B cell (primary cell): Measurements from ENCODE around the gene FRZB. TPM values are rescaled to one million over a fixed set of nuclear protein-coding genes. Genes with fewer than 3 reads are reported as not detected.

Source experiments
- ATAC-seq: fragments of 200-7000 bp; cut with Tn5 transposase; one replicate; pipeline ENCODE4 v1.10.0; 2021; ENCODE audit warnings: low read depth, mild to moderate bottlenecking, moderate number of reproducible peaks, moderate library complexity
- CTCF ChIA-PET: fragments of 350-600 bp; sonication (Branson Sonifier 250); formaldehyde crosslinking; loops from one replicate; lab custom pipeline; 2021; ENCODE audit warnings: antibody characterized with exemption, inconsistent platforms; lab: Charles Lee
- POLR2A ChIA-PET: fragments of 350-600 bp; sonication (Branson Sonifier 250); formaldehyde crosslinking; loops from one replicate; lab custom pipeline; 2021; ENCODE audit warnings: antibody characterized with exemption; lab: Charles Lee
- DNase-seq: peaks from one replicate; pipeline ENCODE4 v3.0.0; 2013
- H2AFZ ChIP-seq: 2 replicates; pipeline ENCODE4 v1.6.1; 2012; ENCODE audit warnings: mild to moderate bottlenecking, low read depth, low read length; ENCODE audit not compliant: insufficient read depth, poor library complexity, severe bottlenecking
- H3K27ac ChIP-seq, 2 donors: 1 replicate in 1 of 2; 2 replicates in 1 of 2; pipeline ENCODE4 v1.5.1; 2012 to 2013; ENCODE audit warnings: low read length in 2 of 2, mild to moderate bottlenecking in 2 of 2, moderate library complexity in 1 of 2
- H3K27me3 ChIP-seq, 4 experiments: fragments of 200-600 bp in 1 of 4; sonication (generic) in 1 of 4; replicated peaks in 1 of 4; 1 replicate in 2 of 4; 2 replicates in 2 of 4; pipeline versions ENCODE4 v1.6.1 to v1.7.0; 2013 to 2016; ENCODE audit warnings: low read length in 3 of 4, mild to moderate bottlenecking in 2 of 4, mixed read lengths in 1 of 4, moderate library complexity in 1 of 4; ENCODE audit not compliant: insufficient read depth in 4 of 4, control insufficient read depth in 3 of 4; ENCODE audit errors: control extremely low read depth in 1 of 4
- H3K36me3 ChIP-seq, 2 experiments: replicated peaks in 1 of 2; 1 replicate in 1 of 2; 2 replicates in 1 of 2; pipeline versions ENCODE4 v1.6.1 to v1.7.1; 2013; ENCODE audit warnings: low read length in 1 of 2; ENCODE audit not compliant: insufficient read depth in 2 of 2, control insufficient read depth in 1 of 2; ENCODE audit errors: control extremely low read depth in 1 of 2, extremely low read depth in 1 of 2
- H3K4me1 ChIP-seq, 2 donors: fragments of 200-600 bp in 1 of 2; sonication (generic) in 1 of 2; 1 replicate in 1 of 2; 2 replicates in 1 of 2; pipeline versions ENCODE4 v1.5.1 to v1.6.1; 2013 to 2017; ENCODE audit warnings: low read length in 2 of 2; ENCODE audit not compliant: control insufficient read depth in 2 of 2, insufficient read depth in 2 of 2
- H3K4me2 ChIP-seq: replicated peaks from 2 replicates; pipeline ENCODE3; 2012; ENCODE audit warnings: mild to moderate bottlenecking, low read depth, low read length; ENCODE audit not compliant: poor library complexity, severe bottlenecking
- H3K4me3 ChIP-seq, 5 experiments: fragments of 200-600 bp in 1 of 5; sonication (generic) in 1 of 5; 1 replicate in 3 of 5; 2 replicates in 2 of 5; pipeline versions ENCODE4 v1.5.1 to v1.7.0; 2011 to 2016; ENCODE audit warnings: low read length in 4 of 5, mild to moderate bottlenecking in 4 of 5, low read depth in 2 of 5, control low read depth in 1 of 5, moderate library complexity in 1 of 5; ENCODE audit not compliant: insufficient read depth in 1 of 5; ENCODE audit errors: control extremely low read depth in 1 of 5, extremely low read depth in 1 of 5
- H3K79me2 ChIP-seq: fragments of 200-600 bp; sonication (generic); one replicate; pipeline ENCODE4 v1.6.0; 2016; ENCODE audit warnings: low read length; ENCODE audit not compliant: control insufficient read depth, insufficient read depth
- H3K9ac ChIP-seq: fragments of 200-600 bp; sonication (generic); 2 replicates; pipeline ENCODE4 v1.6.1; 2017; ENCODE audit warnings: mild to moderate bottlenecking, low read length, moderate library complexity
- H3K9me3 ChIP-seq, 3 donors: one replicate each; pipeline versions ENCODE4 v1.6.1 to v1.7.1; 2013; ENCODE audit warnings: low read length in 2 of 3; ENCODE audit not compliant: control insufficient read depth in 2 of 3, insufficient read depth in 1 of 3; ENCODE audit errors: control extremely low read depth in 1 of 3
- H4K20me1 ChIP-seq: 2 replicates; pipeline ENCODE4 v1.6.0; 2012; ENCODE audit warnings: mild to moderate bottlenecking, low read length; ENCODE audit not compliant: insufficient read depth, control insufficient read depth, poor library complexity, severe bottlenecking
- H3K27ac Mint-ChIP-seq: one replicate; pipeline ENCODE4 v1.8.0; 2021; ENCODE audit warnings: mixed read lengths
- H3K27me3 Mint-ChIP-seq: one replicate; pipeline ENCODE4 v1.8.0; 2021; ENCODE audit warnings: mixed read lengths
- H3K4me1 Mint-ChIP-seq: one replicate; pipeline ENCODE4 v1.8.0; 2021; ENCODE audit warnings: mixed read lengths
- H3K4me3 Mint-ChIP-seq: one replicate; pipeline ENCODE4 v1.8.0; 2021; ENCODE audit warnings: mixed read lengths
- H3K9me3 Mint-ChIP-seq: one replicate; pipeline ENCODE4 v1.8.0; 2022; ENCODE audit warnings: mixed read lengths; ENCODE audit not compliant: insufficient read depth
- EZH2 ChIP-seq: IDR thresholded peaks from 2 replicates; pipeline ENCODE4 v1.6.1; 2012; ENCODE audit warnings: borderline replicate concordance, low read depth, mild to moderate bottlenecking, moderate library complexity, low read length; ENCODE audit not compliant: insufficient read depth, poor library complexity, severe bottlenecking
- WGBS: methylation state at CpG from one replicate; pipeline ENCODE4 v1.1.5; 2013; ENCODE audit warnings: missing lambda C conversion rate; ENCODE audit not compliant: insufficient coverage; 5-methylcytosine and 5-hydroxymethylcytosine counted together
- intact Hi-C: fragments of 100-400 bp; cut with micrococcal nuclease; formaldehyde crosslinking; loops from one replicate; pipeline ENCODE4 v1.10.0; 2022
- polyA minus RNA-seq: library from RNA; depleted of rRNA, polyadenylated mRNA; stranded (reverse); fragments of >200 nt; gene quantifications from 2 replicates; pipeline ENCODE4 v1.2.3, GENCODE V29; 2012
- polyA plus RNA-seq: library from polyadenylated mRNA; depleted of rRNA; stranded (reverse); fragments of >200 nt; gene quantifications from 2 replicates; pipeline ENCODE4 v1.2.3, GENCODE V29; 2012
- total RNA-seq, 2 donors: library from RNA; stranded (reverse); fragments of 120-200 nt in 1 of 2; gene quantifications; 1 replicate in 1 of 2; 2 replicates in 1 of 2; pipeline versions ENCODE4 v1.2.3 to v1.2.4, GENCODE V29; 2013 to 2022
- TF ChIP-seq, protein P1 (sequence below): fragments of 200-600 bp; IDR thresholded peaks from one replicate; pipeline ENCODE4 v1.8.0; 2022; ENCODE audit warnings: antibody characterized with exemption, mild to moderate bottlenecking

FRZB gene, protein sequence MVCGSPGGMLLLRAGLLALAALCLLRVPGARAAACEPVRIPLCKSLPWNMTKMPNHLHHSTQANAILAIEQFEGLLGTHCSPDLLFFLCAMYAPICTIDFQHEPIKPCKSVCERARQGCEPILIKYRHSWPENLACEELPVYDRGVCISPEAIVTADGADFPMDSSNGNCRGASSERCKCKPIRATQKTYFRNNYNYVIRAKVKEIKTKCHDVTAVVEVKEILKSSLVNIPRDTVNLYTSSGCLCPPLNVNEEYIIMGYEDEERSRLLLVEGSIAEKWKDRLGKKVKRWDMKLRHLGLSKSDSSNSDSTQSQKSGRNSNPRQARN
- total RNA-seq: 0.10 TPM in 1 of 2 replicates, not detected in the other
- total RNA-seq (2013): 0.75 TPM
- polyA plus RNA-seq: 0.27 TPM in 1 of 2 replicates, not detected in the other
- 0.26 TPM in 1 of 2 replicates, not detected in the other for polyA minus RNA-seq

GRCh38 chr2:182866461-182867406, at the start of gene FRZB:
TSS of gene FRZB (minus strand) at chr2:182866637. CDS start at chr2:182866552, 85 bp downstream.
- H3K9ac ChIP-seq: peak within 1 kb of the TSS; percentile 38
- peak within 1 kb of the TSS; percentile 66 for H2AFZ ChIP-seq
- no peak within 1 kb of the TSS for H3K27ac Mint-ChIP-seq

More at GRCh38 chr2:182866461-182867406, at the start of gene FRZB:
- H3K4me3 Mint-ChIP-seq: peak within 1 kb of the TSS; percentile 70
- Histone ChIP-seq H3K27ac (no peak within 1 kb of the TSS), H3K36me3 (no peaks in the 10 kb centered on the region), H4K20me1 (no peaks in the 10 kb centered on the region), H3K4me1 (peaks cover 17 to 25% of the 10 kb centered on the region in 2 donors), H3K4me3 (peak within 1 kb of the TSS in 3 of 5 experiments; percentile 15 to 38 (median 16)), H3K4me2 (peak within 1 kb of the TSS; percentile 65), H3K9me3 (peaks cover 0 to 5% (median 2%) of the 10 kb centered on the region in 3 donors), H3K27me3 (peaks cover 0 to 34% (median 20%) of the 10 kb centered on the region in 4 experiments), H3K79me2 (no peaks in the 10 kb centered on the region)
- H3K9me3 Mint-ChIP-seq: no peaks in the 10 kb centered on the region
- POLR2A ChIA-PET: no interaction called here
- peaks cover 21% of the 10 kb centered on the region for H3K4me1 Mint-ChIP-seq
- peak; percentile 7 for DNase-seq
- peaks cover 67% of the 10 kb centered on the region for H3K27me3 Mint-ChIP-seq
- 7% methylated on average over 51 of the region's 57 CpGs for whole genome bisulfite sequencing
- ATAC-seq: no peak
- CTCF ChIA-PET: no interaction called here
- no peak for TF ChIP-seq EZH2
- TF ChIP-seq, protein P1, sequence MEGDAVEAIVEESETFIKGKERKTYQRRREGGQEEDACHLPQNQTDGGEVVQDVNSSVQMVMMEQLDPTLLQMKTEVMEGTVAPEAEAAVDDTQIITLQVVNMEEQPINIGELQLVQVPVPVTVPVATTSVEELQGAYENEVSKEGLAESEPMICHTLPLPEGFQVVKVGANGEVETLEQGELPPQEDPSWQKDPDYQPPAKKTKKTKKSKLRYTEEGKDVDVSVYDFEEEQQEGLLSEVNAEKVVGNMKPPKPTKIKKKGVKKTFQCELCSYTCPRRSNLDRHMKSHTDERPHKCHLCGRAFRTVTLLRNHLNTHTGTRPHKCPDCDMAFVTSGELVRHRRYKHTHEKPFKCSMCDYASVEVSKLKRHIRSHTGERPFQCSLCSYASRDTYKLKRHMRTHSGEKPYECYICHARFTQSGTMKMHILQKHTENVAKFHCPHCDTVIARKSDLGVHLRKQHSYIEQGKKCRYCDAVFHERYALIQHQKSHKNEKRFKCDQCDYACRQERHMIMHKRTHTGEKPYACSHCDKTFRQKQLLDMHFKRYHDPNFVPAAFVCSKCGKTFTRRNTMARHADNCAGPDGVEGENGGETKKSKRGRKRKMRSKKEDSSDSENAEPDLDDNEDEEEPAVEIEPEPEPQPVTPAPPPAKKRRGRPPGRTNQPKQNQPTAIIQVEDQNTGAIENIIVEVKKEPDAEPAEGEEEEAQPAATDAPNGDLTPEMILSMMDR: no peak
- intact Hi-C loops: no loop called here
